ENCODE data around the gene POLD2. TPM values are rescaled to one million over a fixed set of nuclear protein-coding genes. Genes with fewer than 3 reads are reported as not detected.

The POLD2 gene
- total and polyA plus RNA-seq, 2 donors (not counting 1 experiment from before 2014, with no cell fraction given): 69.8 to 76.5 TPM

DNA sequence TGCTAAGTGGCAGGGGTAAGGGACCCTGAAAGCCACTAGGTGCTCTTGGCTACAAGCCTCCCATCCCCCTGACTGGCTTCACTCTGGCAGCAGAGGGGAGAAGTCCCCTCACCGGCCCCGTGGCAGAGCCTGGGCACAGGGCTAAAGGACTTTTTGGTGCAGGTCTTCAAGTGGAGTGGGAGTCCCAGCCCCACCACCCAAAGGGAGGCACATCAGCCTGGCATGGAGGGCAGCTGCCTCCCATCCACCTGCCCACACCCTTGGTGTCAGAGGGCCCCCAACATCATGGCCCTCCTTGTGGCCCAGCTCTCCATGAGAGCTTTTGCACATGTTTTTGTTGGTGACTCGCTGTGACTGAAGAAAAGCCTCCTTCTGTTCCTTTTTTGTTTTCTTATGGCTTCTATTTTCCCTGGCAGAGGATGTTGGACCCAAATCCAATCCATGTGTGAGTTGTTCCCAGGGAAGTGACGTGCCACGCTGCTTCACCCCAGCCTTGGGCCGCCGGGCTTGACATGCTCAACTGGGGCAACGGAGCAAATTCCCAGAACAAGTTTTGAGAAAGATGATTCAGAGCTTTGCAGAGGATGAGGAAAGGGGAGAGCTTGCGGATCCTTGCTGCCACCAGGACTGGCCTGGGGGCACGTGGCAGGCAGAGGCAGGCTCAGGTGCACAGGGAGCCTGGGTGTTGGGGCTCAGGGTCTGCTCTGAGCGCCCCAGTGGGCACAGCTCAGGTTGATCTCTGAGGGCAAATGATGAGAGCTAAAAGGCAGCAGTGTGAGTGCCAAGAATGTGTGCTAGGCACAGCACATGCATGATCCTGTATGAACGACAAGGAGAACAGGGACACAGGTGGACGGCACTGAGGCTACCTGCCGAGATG is 21.1 kb downstream of the POLD2 start:
- no peak for TF ChIP-seq EZH2 (IDR thresholded peaks at IDR 0.05; ENCODE audit: low read length, missing control alignments)
- TF ChIP-seq, protein P1, sequence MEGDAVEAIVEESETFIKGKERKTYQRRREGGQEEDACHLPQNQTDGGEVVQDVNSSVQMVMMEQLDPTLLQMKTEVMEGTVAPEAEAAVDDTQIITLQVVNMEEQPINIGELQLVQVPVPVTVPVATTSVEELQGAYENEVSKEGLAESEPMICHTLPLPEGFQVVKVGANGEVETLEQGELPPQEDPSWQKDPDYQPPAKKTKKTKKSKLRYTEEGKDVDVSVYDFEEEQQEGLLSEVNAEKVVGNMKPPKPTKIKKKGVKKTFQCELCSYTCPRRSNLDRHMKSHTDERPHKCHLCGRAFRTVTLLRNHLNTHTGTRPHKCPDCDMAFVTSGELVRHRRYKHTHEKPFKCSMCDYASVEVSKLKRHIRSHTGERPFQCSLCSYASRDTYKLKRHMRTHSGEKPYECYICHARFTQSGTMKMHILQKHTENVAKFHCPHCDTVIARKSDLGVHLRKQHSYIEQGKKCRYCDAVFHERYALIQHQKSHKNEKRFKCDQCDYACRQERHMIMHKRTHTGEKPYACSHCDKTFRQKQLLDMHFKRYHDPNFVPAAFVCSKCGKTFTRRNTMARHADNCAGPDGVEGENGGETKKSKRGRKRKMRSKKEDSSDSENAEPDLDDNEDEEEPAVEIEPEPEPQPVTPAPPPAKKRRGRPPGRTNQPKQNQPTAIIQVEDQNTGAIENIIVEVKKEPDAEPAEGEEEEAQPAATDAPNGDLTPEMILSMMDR (conservative IDR thresholded peaks at IDR 0.05 in 1 of 2, IDR thresholded peaks at IDR 0.05 in 1 of 2; ENCODE audit: low read depth in 1 of 2, low read length in 2 of 2): no peak
- Histone ChIP-seq H3K9ac (ENCODE audit: insufficient read depth, low read length) (no peak overlapping the region), H3K4me1 (ENCODE audit: control insufficient read depth, extremely low read depth, insufficient read depth, low read length) (peaks cover 31% of the 10 kb centered on the region), H3K4me2 (ENCODE audit: extremely low read depth, insufficient read depth, low read length) (no peak overlapping the region), H2AFZ (ENCODE audit: low read length) (no peak overlapping the region), H3K79me2 (ENCODE audit: control insufficient read depth, insufficient read depth, low read length) (no peaks in the 10 kb centered on the region), H3K27ac (ENCODE audit: insufficient read depth, low read length) (peak overlapping the region; percentile 56), H3K27me3 (ENCODE audit: control insufficient read depth, insufficient read depth, low read length) (no peaks in the 10 kb centered on the region), H3K9me3 (ENCODE audit: control insufficient read depth, insufficient read depth, low read depth, low read length) (no peaks in the 10 kb centered on the region), H4K20me1 (ENCODE audit: control insufficient read depth, extremely low read depth, insufficient read depth, low read length) (no peaks in the 10 kb centered on the region), H3K4me3 (replicated peaks in 1 of 4; ENCODE audit: control extremely low read depth in 1 of 4, insufficient read depth in 1 of 4, low read depth in 3 of 4, low read length in 4 of 4) (no peak overlapping the region), H3K36me3 (ENCODE audit: control insufficient read depth, insufficient read depth, low read length) (peaks cover under 1% of the 10 kb centered on the region)
- DNase-seq (ENCODE audit: low read depth in 2 of 2): peak; percentile 58 to 61

GRCh38 chr7:44101303-44101965 is 21.9 kb downstream of the POLD2 start:
- no peaks in the 10 kb centered on the region for H4K20me1 ChIP-seq (ENCODE audit: control insufficient read depth, extremely low read depth, insufficient read depth, low read length)
- peak overlapping the region; percentile 40 for H3K27ac ChIP-seq (ENCODE audit: insufficient read depth, low read length)
- peaks cover 31% of the 10 kb centered on the region for H3K4me1 ChIP-seq (ENCODE audit: control insufficient read depth, extremely low read depth, insufficient read depth, low read length)
- H3K9ac ChIP-seq (ENCODE audit: insufficient read depth, low read length): no peak overlapping the region
- H2AFZ ChIP-seq (ENCODE audit: low read length): no peak overlapping the region
- H3K4me3 ChIP-seq (replicated peaks in 1 of 4; ENCODE audit: control extremely low read depth in 1 of 4, insufficient read depth in 1 of 4, low read depth in 3 of 4, low read length in 4 of 4): no peak overlapping the region
- no peak overlapping the region for H3K4me2 ChIP-seq (ENCODE audit: extremely low read depth, insufficient read depth, low read length)
- no peaks in the 10 kb centered on the region for H3K79me2 ChIP-seq (ENCODE audit: control insufficient read depth, insufficient read depth, low read length)
- no peaks in the 10 kb centered on the region for H3K36me3 ChIP-seq (ENCODE audit: control insufficient read depth, insufficient read depth, low read length)
- no peak for DNase-seq (ENCODE audit: low read depth in 2 of 2)
- TF ChIP-seq, protein P1 (conservative IDR thresholded peaks at IDR 0.05 in 1 of 2, IDR thresholded peaks at IDR 0.05 in 1 of 2; ENCODE audit: low read depth in 1 of 2, low read length in 2 of 2): no peak
- no peak for TF ChIP-seq EZH2 (IDR thresholded peaks at IDR 0.05; ENCODE audit: low read length, missing control alignments)
- H3K27me3 ChIP-seq (ENCODE audit: control insufficient read depth, insufficient read depth, low read length): no peaks in the 10 kb centered on the region
- H3K9me3 ChIP-seq (ENCODE audit: control insufficient read depth, insufficient read depth, low read depth, low read length): no peaks in the 10 kb centered on the region
